ENCODE results near the gene TSPOAP1. TPM values are rescaled to one million over a fixed set of nuclear protein-coding genes. Genes with fewer than 3 reads are reported as not detected.

The TSPOAP1 gene
- total RNA-seq, 1 experiment from 2014 or later: 0.53 TPM

- 0 out of 2 replicates have a peak, but pooled peaks cover 3% of the 10 kb centered on the region for H3K27me3 ChIP-seq
- DNase-seq: no peak
- H3K27ac ChIP-seq: no peak overlapping the region
- H3K4me3 ChIP-seq: no peak overlapping the region
- no peaks in the 10 kb centered on the region for H3K36me3 ChIP-seq
- no peaks in the 10 kb centered on the region for H3K9me3 ChIP-seq (replicated peaks)
- no peaks in the 10 kb centered on the region for H3K4me1 ChIP-seq
Measured at GRCh38 chr17:58365980-58366595, 37.5 kb upstream of the TSPOAP1 start.

- no peak for DNase-seq
- H3K9me3 ChIP-seq (replicated peaks): no peaks in the 10 kb centered on the region
- H3K27ac ChIP-seq: no peak overlapping the region
- no peak overlapping the region for H3K4me3 ChIP-seq
- no peaks in the 10 kb centered on the region for H3K4me1 ChIP-seq
- H3K27me3 ChIP-seq: 0 out of 2 replicates have a peak, but pooled peaks cover 3% of the 10 kb centered on the region
- no peaks in the 10 kb centered on the region for H3K36me3 ChIP-seq
Measured at GRCh38 chr17:58365185-58365979, 36.8 kb upstream of the TSPOAP1 start.

- H3K27me3 ChIP-seq: 0 out of 2 replicates have a peak, but pooled peaks cover under 1% of the 10 kb centered on the region
- DNase-seq: no peak
- H3K9me3 ChIP-seq (replicated peaks): no peaks in the 10 kb centered on the region
- no peak overlapping the region for H3K4me3 ChIP-seq
- no peaks in the 10 kb centered on the region for H3K4me1 ChIP-seq
- no peak overlapping the region for H3K27ac ChIP-seq
- H3K36me3 ChIP-seq: no peaks in the 10 kb centered on the region
Measured at GRCh38 chr17:58364270-58364942, 35.8 kb upstream of the TSPOAP1 start.

GRCh38 chr17:58363457-58364185 lies 35.0 kb upstream of the TSPOAP1 start:
- Histone ChIP-seq H3K27me3 (no peaks in the 10 kb centered on the region), H3K27ac (no peak overlapping the region), H3K4me3 (no peak overlapping the region), H3K4me1 (no peaks in the 10 kb centered on the region), H3K36me3 (no peaks in the 10 kb centered on the region), H3K9me3 (replicated peaks) (no peaks in the 10 kb centered on the region)
- DNase-seq: no peak

GRCh38 chr17:58362368-58363014 lies 33.9 kb upstream of the TSPOAP1 start:
- DNase-seq: no peak
- Histone ChIP-seq H3K27me3 (peaks cover 3% of the 10 kb centered on the region), H3K27ac (no peak overlapping the region), H3K9me3 (replicated peaks) (no peaks in the 10 kb centered on the region), H3K4me1 (no peaks in the 10 kb centered on the region), H3K4me3 (no peak overlapping the region), H3K36me3 (no peaks in the 10 kb centered on the region)

- Histone ChIP-seq H3K9me3 (replicated peaks) (no peaks in the 10 kb centered on the region), H3K4me3 (no peak overlapping the region), H3K27me3 (peaks cover 9% of the 10 kb centered on the region), H3K36me3 (no peaks in the 10 kb centered on the region), H3K4me1 (no peaks in the 10 kb centered on the region), H3K27ac (no peak overlapping the region)
- DNase-seq: no peak
Measured at GRCh38 chr17:58360296-58361063, 31.9 kb upstream of the TSPOAP1 start.

GRCh38 chr17:58358408-58359172 lies 30.0 kb upstream of the TSPOAP1 start:
- no peak for DNase-seq
- Histone ChIP-seq H3K9me3 (replicated peaks) (no peaks in the 10 kb centered on the region), H3K4me3 (no peak overlapping the region), H3K27ac (no peak overlapping the region), H3K27me3 (peaks cover 9% of the 10 kb centered on the region), H3K4me1 (no peaks in the 10 kb centered on the region), H3K36me3 (no peaks in the 10 kb centered on the region)

- Histone ChIP-seq H3K4me1 (no peaks in the 10 kb centered on the region), H3K4me3 (no peak overlapping the region), H3K36me3 (no peaks in the 10 kb centered on the region), H3K27ac (no peak overlapping the region), H3K9me3 (replicated peaks) (no peaks in the 10 kb centered on the region), H3K27me3 (peaks cover 9% of the 10 kb centered on the region)
- DNase-seq: no peak
Measured at GRCh38 chr17:58357312-58358297, 29.0 kb upstream of the TSPOAP1 start.

GRCh38 chr17:58356231-58356630 lies 27.6 kb upstream of the TSPOAP1 start:
- DNase-seq: no peak
- no peaks in the 10 kb centered on the region for H3K9me3 ChIP-seq (replicated peaks)
- peaks cover 9% of the 10 kb centered on the region for H3K27me3 ChIP-seq
- H3K4me3 ChIP-seq: no peak overlapping the region
- H3K4me1 ChIP-seq: no peaks in the 10 kb centered on the region
- H3K27ac ChIP-seq: no peak overlapping the region
- no peaks in the 10 kb centered on the region for H3K36me3 ChIP-seq

- Histone ChIP-seq H3K9me3 (replicated peaks) (no peaks in the 10 kb centered on the region), H3K36me3 (peaks cover 2% of the 10 kb centered on the region), H3K27ac (no peak overlapping the region), H3K4me1 (no peaks in the 10 kb centered on the region), H3K27me3 (peaks cover 9% of the 10 kb centered on the region), H3K4me3 (no peak overlapping the region)
- DNase-seq: no peak
Measured at GRCh38 chr17:58354541-58355216, 26.1 kb upstream of the TSPOAP1 start.

- H3K4me3 ChIP-seq: peak overlapping the region; percentile 84; the same call in 1 of the 2 replicates
- no peak for DNase-seq
- no peak overlapping the region for H3K27ac ChIP-seq
Measured at GRCh38 chr17:58353389-58353825, 24.8 kb upstream of the TSPOAP1 start.

More at GRCh38 chr17:58353389-58353825, 24.8 kb upstream of the TSPOAP1 start:
- Histone ChIP-seq H3K9me3 (replicated peaks) (no peaks in the 10 kb centered on the region), H3K36me3 (peaks cover 13% of the 10 kb centered on the region), H3K4me1 (no peaks in the 10 kb centered on the region), H3K27me3 (peaks cover 9% of the 10 kb centered on the region)

Data from SJCRH30 (cell line).